Measurements from ENCODE around the gene SLCO2A1.

Gene SLCO2A1

DNA sequence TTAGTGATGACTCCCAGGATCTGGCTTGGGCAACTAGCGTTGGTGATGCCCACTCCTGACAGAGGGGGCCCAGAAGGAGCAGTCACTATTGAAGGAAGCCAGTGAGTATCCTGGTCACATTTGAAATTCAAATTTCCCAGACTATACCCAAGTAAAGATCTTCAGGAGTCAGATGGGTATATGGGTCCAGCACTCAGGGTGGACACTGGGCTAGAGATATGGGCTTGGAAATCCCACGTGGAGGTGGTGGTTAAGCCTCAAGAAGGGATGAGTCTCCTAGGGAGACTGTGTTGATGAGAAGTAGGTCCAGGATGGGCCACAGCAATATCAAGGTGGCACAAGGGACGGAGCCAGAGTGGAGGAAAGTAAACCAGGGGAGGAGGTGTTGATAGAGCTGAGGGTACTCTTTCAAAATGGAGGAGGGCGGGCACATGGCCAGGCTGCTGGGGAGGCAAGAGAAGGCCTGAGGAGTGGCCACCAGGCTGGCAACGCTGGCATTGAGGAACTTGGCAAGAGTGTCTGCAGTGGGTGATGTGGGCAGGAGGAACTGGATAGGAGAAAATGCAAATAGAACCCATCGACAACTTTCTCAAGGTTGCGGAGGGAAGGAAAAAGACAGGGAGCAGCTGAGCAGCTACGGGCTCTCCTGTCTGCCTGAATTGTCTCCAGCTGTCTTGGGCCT lies 3.7 kb upstream of the SLCO2A1 start:
- no peak for DNase-seq

DNA sequence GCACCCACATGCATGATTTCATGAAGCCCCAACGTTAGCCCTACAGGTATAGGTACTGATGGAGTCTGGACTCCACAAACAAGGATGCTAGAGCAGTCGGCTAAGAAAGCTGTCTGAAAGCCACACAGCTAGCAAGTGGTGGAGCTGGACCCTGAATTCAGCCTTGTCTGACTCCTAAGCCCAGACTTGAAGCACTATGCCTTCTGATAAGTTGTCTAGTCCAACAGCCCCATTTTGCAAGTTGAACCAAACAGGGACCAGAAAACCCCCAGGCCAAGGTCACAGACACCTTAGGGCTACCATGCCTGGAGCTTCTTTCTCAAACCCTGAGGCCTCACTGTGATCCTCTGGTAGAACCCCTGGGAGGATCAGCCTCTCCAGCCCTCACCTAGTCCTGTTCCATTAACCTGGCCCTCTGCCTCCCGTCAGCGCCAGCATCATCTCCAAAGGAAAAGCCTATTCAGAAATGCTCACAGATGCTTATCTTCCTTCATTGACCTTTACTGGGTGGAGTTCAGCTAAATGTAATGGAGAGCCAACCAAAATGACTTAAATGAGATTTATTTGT lies 1.7 kb upstream of the SLCO2A1 start:
- no peak for DNase-seq

DNA sequence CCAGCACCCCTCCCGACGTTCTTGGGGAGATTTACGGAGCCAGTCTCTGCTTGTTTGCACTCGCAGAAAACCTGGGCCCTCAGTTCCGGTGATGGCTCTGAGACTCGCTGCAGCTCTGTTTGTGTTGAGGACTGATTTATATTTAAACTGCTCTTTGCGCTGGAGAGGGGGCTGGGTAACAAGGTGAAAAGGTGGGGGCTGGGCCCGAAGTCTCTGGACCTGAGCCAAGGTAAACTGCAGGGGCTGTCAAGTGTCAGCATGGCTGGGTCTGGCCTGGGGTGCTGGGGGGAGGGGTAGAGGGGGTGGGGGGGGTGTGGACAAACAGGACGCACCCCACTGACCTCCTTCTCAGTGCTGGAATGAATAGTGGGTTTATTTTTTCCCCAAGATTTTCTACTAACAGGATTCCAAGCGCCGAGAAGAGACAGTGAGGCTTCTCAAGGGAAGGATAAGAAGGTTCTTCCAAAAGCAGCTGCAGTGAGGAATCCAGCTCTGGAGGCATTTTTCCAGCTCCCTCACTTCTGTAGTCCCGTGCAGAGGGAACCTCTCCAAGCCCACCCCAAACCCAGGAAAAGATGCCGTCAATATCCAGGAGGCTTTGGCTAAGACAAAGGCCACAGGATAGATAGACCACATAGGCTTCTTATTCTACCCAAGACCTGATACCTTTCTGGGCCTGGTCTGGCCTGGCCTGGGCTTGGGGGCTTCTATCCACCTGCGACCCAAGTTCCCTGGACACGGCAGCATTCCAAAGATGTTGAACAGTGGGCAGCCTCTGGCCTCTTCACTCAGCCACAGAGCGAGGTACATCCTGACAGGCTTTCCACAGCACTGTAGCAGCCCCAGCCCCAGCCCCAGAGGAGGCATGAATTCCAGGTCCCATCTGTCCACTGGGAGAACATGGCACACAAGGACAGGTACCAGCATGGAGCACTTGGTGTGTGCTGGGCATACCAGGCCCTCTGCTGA lies 938 bp upstream of the SLCO2A1 start:
- no peak for DNase-seq

- no peak for DNase-seq
Measured at GRCh38 chr3:134029256-134029733, 430 bp downstream of the SLCO2A1 start.

GRCh38 chr3:134028486-134029255 lies 1.1 kb downstream of the SLCO2A1 start:
- DNase-seq: no peak

DNA sequence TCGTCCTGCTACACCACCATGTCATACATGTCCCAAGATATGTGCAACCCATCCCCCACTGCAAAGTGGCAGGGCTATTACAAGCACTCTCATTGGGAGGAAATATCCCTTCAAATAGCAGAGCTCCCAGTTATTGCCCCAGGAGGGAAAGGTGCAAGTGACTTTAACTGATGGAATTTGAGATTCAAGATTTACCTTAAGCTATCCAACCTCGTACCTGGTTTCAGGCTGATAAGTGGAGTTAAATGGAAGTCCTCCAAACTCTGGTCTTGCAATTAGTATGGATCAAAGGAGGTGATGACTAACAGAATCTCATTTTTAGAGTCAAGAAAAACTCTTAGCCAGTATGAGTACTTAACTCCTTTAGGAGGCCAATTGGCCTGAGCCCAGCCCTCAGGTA lies 2.1 kb downstream of the SLCO2A1 start:
- no peak for DNase-seq

- no peak for DNase-seq
Measured at GRCh38 chr3:134020135-134020680, 9.5 kb downstream of the SLCO2A1 start.

DNA sequence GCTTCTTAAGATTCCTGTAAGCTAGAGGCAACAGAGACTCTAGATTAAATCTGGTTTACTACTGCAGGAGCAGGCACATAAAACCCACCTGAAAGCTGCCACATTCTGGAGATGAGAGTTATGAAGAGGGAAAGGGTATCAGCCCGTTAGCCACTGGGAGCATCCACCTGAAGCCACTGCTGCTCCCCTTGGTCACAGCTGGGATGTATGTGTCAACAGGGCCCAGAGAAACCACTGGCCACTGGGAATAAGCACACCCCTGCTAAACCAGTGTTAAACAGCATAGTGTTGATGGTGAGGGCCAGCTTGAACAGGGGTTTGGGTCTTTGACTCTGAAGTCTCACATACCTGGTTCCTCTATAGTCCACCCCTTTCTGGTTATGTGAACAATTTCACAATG lies 10.9 kb downstream of the SLCO2A1 start:
- no peak for DNase-seq

DNA sequence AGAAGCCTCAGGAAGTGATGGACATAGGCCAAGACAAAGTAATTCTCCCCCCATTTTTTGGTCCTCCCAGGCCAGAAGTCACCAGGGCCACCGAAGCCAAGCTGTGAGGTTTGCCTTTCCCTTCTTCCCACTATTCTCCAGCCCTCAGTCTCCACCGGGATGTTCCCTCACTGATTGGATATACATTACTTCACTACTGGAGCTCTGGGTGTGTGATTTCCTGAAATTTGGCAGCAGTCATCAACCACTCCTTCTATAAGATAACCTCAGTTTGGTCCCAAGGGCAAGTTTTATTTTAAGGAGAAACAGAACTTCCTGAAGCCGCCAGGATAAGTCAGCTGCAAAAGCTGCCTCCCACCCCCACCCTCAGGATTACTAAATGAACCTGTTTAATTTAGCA lies 11.3 kb downstream of the SLCO2A1 start:
- DNase-seq: no peak

- DNase-seq: no peak
Measured at GRCh38 chr3:134017490-134017889, 12.2 kb downstream of the SLCO2A1 start.

GRCh38 chr3:134014270-134014669 lies 15.5 kb downstream of the SLCO2A1 start:
- no peak for DNase-seq

- no peak for DNase-seq
Measured at GRCh38 chr3:134013280-134013679, 16.4 kb downstream of the SLCO2A1 start.

DNA sequence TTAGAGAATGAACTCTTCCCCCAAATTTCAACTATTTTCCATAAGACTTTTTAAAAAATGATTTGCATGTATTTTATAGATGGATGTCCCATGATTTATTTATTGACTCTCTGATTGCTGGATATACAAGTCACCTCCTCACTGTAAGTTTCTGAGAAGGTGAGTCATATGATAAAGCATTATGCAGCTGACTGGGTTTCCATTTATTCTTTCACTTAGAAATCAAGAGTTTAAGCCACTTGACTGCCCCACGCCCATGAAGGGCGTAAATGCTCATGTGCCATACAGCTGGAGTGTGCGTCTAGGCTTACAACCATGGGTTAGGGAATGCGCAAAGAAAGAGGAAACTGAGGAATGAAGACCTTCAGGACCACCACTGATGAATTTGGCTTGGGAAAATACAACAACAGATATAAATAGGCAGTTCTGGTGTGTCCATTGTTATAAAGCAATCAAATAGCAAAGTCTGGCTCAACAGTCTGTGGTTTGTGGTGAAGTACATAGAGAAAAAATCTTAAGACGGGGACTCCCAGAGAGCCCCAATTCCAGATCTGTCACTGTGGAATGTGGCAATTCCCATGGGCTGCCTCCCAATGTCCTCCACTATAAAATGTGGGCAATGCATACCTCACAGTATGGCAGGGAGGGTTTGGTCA lies 20.3 kb downstream of the SLCO2A1 start:
- DNase-seq: no peak

DNA sequence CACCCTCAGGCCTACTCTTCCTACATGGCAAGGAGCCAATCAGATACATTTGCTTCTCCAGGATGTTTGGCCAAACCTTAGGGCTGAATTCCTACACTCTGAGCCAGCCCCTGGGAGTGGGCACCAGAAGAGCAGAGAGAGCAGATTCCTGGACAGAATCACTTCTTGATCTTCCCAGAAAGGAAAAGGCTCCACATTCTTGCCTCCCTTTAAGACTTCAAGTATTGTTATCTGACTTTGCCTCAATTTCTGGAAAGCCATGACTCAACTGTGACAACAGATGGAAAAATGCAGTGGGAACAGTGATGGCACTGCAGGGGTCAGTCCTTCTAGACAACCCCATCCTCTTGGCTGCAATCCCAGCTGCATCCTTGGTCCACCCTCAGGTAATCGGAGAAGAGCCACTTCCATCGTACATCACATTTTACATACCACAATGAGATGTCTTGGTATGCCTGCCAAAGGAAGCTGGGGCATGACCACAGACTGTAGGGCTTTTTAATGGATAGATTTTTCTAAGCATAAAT lies 21.0 kb downstream of the SLCO2A1 start:
- DNase-seq: no peak

- no peak for DNase-seq
Measured at GRCh38 chr3:134007819-134008218, 21.9 kb downstream of the SLCO2A1 start.

DNA sequence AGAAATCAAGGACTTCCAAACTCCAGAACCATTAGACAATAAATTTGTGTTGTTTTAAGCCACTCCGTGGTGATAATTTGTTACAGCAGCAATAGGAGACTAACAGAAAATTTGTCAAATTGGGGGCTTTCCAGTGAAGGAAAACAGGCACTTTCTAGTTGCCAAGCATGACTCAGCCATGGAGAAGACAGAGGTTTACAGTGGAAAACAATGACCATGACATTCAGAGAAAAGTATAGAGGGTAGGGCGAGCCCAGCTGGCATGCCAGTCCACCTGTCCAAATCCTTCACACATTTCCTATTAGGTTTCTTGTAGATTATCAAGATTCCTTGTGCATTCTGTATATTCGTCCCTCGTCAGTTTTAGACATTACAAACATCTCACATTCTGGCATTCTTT lies 24.9 kb downstream of the SLCO2A1 start:
- DNase-seq: no peak

- DNase-seq: no peak
Measured at GRCh38 chr3:134003066-134003465, 26.7 kb downstream of the SLCO2A1 start.

DNA sequence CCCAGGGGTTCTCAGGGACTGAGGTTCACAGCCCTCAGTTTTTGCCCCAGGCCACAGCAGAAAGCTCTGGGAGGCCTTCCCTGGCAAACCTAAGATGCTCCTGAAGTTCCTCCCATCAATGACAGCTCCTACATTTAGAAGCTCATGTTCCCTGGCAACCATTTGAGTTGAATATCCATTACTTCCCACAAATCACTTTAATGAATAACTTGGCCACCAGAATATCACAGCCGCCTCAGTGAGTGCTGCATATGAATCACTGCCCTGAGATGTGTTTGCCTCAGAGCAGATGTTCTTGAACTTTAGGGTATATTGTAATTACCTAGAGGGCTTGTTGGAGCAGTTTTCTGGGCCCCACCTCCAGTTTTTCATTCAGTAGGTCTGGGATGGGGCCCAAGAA lies 27.4 kb downstream of the SLCO2A1 start:
- no peak for DNase-seq

GRCh38 chr3:134001251-134001650 lies 28.5 kb downstream of the SLCO2A1 start:
- no peak for DNase-seq

- no peak for DNase-seq
Measured at GRCh38 chr3:133999891-134000685, 29.6 kb downstream of the SLCO2A1 start.

GRCh38 chr3:133998691-133999241 lies 31.0 kb downstream of the SLCO2A1 start:
- no peak for DNase-seq

Data from CD4-positive, alpha-beta T cell treated with Interleukin-15 for 1 hour (primary cell).